HUES64 (cell line): ENCODE data around the gene OR51F1. TPM values are rescaled to one million over a fixed set of nuclear protein-coding genes. Genes with fewer than 3 reads are reported as not detected.
"Not testable (repeated sequence)": the region's sequence is repeated elsewhere in the genome, so short reads cannot be mapped to it uniquely, and the experiment has no call there.

Experiments
- H3K27ac ChIP-seq: 2 replicates; pipeline ENCODE4 v1.7.0; 2013; ENCODE audit warnings: low read depth, low read length, inconsistent platforms
- H3K27me3 ChIP-seq: 2 replicates; pipeline ENCODE4 v1.6.1; 2013; ENCODE audit warnings: mild to moderate bottlenecking, low read length; ENCODE audit not compliant: insufficient read depth
- H3K36me3 ChIP-seq: 2 replicates; pipeline ENCODE4 v1.6.1; 2013; ENCODE audit warnings: mild to moderate bottlenecking, low read length; ENCODE audit not compliant: insufficient read depth
- H3K4me1 ChIP-seq: 2 replicates; pipeline ENCODE4 v1.6.1; 2013; ENCODE audit warnings: mild to moderate bottlenecking, low read length, moderate library complexity; ENCODE audit not compliant: insufficient read depth
- H3K4me3 ChIP-seq: 2 replicates; pipeline ENCODE4 v1.5.1; 2013; ENCODE audit warnings: mild to moderate bottlenecking, low read length, moderate library complexity
- H3K9ac ChIP-seq: 2 replicates; pipeline ENCODE4 v1.6.1; 2013; ENCODE audit warnings: mild to moderate bottlenecking, low read depth, low read length
- H3K9me3 ChIP-seq: 2 replicates; pipeline ENCODE4 v1.6.1; 2013; ENCODE audit warnings: low read depth, low read length; ENCODE audit not compliant: insufficient read depth
- WGBS: fragments of 150-250, 120-280 bp; methylation state at CpG from one replicate; pipeline ENCODE4 v1.1.7; 2013; ENCODE audit warnings: missing lambda C conversion rate; 5-methylcytosine and 5-hydroxymethylcytosine counted together
- polyA plus RNA-seq, 2 experiments: library from polyadenylated mRNA; stranded (reverse); fragments of 50-300 nt; gene quantifications; one replicate each; pipeline ENCODE4 v1.2.3, GENCODE V29; 2013

The OR51F1 gene, protein sequence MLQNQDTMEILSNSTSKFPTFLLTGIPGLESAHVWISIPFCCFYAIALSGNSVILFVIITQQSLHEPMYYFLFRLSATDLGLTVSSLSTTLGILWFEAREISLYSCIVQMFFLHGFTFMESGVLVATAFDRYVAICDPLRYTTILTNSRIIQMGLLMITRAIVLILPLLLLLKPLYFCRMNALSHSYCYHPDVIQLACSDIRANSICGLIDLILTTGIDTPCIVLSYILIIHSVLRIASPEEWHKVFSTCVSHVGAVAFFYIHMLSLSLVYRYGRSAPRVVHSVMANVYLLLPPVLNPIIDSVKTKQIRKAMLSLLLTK
- polyA plus RNA-seq (2013, experiment 1 of 2): not detected
- polyA plus RNA-seq (2013, experiment 2 of 2): not detected

DNA sequence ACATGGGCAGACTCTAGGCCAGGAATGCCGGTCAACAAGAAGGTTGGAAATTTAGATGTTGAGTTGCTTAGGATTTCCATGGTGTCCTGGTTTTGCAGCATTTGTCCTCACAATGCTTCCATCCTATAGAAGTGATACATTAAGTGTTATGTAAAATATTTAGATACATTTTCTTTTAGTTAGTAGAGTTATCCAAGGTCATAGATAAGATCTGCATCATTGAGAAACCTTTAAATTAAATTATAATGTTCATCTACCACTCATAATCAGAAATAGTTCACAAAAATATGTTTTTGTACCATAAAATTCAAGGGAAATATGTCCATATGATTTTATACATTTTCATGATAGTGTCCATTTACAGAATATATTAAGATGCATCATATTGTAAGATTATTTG, at the start of gene OR51F1:
Gene OR51F1 (minus strand): TSS at position 101 of the 400 bp plus-strand sequence. CDS start 0 bp downstream, at position 101.
- 96% methylated on average over 1 of the region's 1 CpG for WGBS
- Histone ChIP-seq H3K4me3 (no peak within 1 kb of the TSS), H3K36me3 (no peaks in the 10 kb centered on the region), H3K27ac (no peak within 1 kb of the TSS), H3K9ac (no peak within 1 kb of the TSS), H3K9me3 (no peaks in the 10 kb centered on the region), H3K27me3 (no peaks in the 10 kb centered on the region), H3K4me1 (no peaks in the 10 kb centered on the region)

- no peaks in the 10 kb centered on the region for H3K27me3 ChIP-seq
- H3K4me1 ChIP-seq: no peaks in the 10 kb centered on the region
- no peak overlapping the region for H3K9ac ChIP-seq
- 100% methylated on average over 1 of the region's 2 CpGs for WGBS
- H3K27ac ChIP-seq: no peak overlapping the region
- no peaks in the 10 kb centered on the region for H3K36me3 ChIP-seq
- no peaks in the 10 kb centered on the region for H3K9me3 ChIP-seq
- no peak overlapping the region for H3K4me3 ChIP-seq
Observed at GRCh38 chr11:4809246-4809645, 39.5 kb upstream of the OR51F1 start.

DNA sequence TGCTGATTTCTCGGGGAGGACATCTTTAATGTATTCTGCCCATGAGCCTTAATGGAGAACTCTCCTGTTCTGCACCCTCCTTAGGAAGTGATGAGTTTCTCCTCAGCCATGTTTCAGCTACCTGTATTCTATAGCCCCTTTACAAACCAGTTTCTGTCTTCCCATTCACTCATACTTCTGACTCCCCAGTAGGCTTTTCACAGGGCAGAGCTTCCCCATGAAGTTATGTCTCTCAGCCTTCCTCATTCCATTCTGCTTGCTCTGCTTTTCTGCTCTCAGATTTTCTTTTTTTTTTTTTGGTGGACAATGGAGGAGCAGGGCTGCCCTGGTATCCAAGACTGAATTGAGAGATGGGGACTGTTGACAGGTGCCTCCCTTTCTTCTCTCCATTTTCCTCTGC, 38.7 kb upstream of the OR51F1 start:
- Histone ChIP-seq H3K27ac (no peak overlapping the region), H3K4me1 (no peaks in the 10 kb centered on the region), H3K9ac (no peak overlapping the region), H3K36me3 (no peaks in the 10 kb centered on the region), H3K4me3 (no peak overlapping the region), H3K27me3 (no peaks in the 10 kb centered on the region), H3K9me3 (no peaks in the 10 kb centered on the region)
- WGBS: 86% methylated on average over 1 of the region's 1 CpG

- Histone ChIP-seq H3K36me3 (no peaks in the 10 kb centered on the region), H3K9ac (no peak within 1 kb of the TSS), H3K27me3 (no peaks in the 10 kb centered on the region), H3K27ac (no peak within 1 kb of the TSS), H3K4me3 (no peak within 1 kb of the TSS), H3K9me3 (no peaks in the 10 kb centered on the region), H3K4me1 (no peaks in the 10 kb centered on the region)
- 92% methylated on average over 2 of the region's 3 CpGs for WGBS
Observed at GRCh38 chr11:4804280-4804679, 34.5 kb upstream of the OR51F1 start, which contains the start of gene OR52R1. TSS of gene OR52R1 (minus strand) at chr11:4804380. CDS start at chr11:4804380, 0 bp downstream.

- not testable (repeated sequence) for H3K27me3 ChIP-seq
- 88% methylated on average over 4 of the region's 5 CpGs for WGBS
Observed at GRCh38 chr11:4801316-4801715, 31.6 kb upstream of the OR51F1 start.

GRCh38 chr11:4798427-4799183, 28.9 kb upstream of the OR51F1 start:
- 90% methylated on average over 6 of the region's 6 CpGs for WGBS
- Histone ChIP-seq H3K27me3 (no peaks in the 10 kb centered on the region), H3K27ac (no peak overlapping the region), H3K9ac (no peak overlapping the region), H3K36me3 (no peaks in the 10 kb centered on the region), H3K4me3 (no peak overlapping the region), H3K4me1 (no peaks in the 10 kb centered on the region), H3K9me3 (no peaks in the 10 kb centered on the region)

More at GRCh38 chr11:4801316-4801715, 31.6 kb upstream of the OR51F1 start:
- not testable (repeated sequence) for H3K9ac ChIP-seq, H3K9me3 ChIP-seq, H3K4me3 ChIP-seq, H3K4me1 ChIP-seq, H3K36me3 ChIP-seq, H3K27ac ChIP-seq

DNA sequence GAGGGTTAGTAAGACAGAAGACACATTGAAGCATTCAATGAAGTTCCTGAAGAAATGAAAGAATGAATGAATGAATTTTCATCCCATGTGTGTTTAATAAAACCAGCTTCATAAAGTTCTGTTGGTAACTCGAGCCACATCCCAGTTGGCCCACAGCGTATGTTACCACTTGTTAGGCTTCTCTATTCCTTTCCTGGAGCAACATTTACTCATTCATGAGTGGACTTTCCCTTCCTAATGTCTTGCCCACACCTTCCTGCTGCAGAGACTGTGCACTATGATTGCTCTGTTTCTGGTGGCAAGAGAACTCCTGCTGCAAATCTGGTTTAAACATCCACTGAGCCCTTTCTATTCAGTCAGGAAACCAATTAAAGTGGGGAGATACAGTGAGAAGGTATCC, 27.5 kb upstream of the OR51F1 start:
- Histone ChIP-seq H3K4me3 (no peak overlapping the region), H3K9ac (no peak overlapping the region)
- WGBS: 92% methylated on average over 1 of the region's 2 CpGs

DNA sequence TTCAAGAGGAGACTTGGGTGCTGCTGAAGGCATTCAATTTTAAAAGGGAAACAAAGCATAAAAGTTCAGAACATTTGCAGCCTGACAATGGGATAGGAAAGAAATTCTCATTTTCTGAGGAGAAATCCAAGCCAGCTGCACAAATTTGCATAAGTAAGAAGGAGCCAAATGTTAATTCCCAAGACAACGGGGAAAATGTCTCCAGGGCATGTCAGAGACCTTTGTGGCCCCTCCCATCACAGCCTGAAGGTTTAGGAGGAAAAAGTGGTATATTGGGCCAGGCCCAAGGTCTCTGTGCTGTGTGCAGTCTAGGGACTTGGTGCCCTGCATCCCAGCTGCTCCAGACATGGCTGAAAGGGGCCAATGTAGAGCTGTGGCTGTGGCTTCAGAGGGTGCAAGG, 12.7 kb upstream of the OR51F1 start:
- Histone ChIP-seq H3K4me1 (no peaks in the 10 kb centered on the region), H3K27ac (no peak overlapping the region), H3K4me3 (no peak overlapping the region), H3K9ac (no peak overlapping the region), H3K27me3 (no peaks in the 10 kb centered on the region), H3K9me3 (0 out of 2 replicates have a peak, but pooled peaks cover 7% of the 10 kb centered on the region), H3K36me3 (no peaks in the 10 kb centered on the region)
- 65% methylated on average over 1 of the region's 1 CpG for WGBS

More for the DNA sequence above, 27.5 kb upstream of the OR51F1 start:
- Histone ChIP-seq H3K9me3 (no peaks in the 10 kb centered on the region), H3K36me3 (no peaks in the 10 kb centered on the region), H3K27me3 (no peaks in the 10 kb centered on the region), H3K27ac (no peak overlapping the region), H3K4me1 (no peaks in the 10 kb centered on the region)

DNA sequence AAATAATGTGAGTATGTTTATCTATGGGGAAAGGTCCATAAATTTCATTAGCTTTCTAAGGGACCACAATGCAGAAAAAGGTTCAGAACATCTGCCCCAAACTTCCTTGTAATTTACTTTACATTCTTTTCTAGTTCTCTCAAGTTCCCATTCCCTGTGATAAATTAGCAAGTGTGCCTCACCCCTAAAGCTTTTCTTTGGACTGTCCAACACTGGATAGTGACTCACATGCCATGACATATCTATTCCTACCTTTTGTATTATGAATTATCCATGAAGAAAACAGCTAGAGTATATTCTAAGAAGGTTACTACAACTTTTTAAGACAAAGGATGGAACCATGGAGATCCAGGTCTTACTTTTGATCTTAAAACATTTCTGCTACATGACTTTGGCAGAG, 1.6 kb downstream of the OR51F1 start:
- no peak overlapping the region for H3K9ac ChIP-seq
- H3K27ac ChIP-seq: no peak overlapping the region
- no peaks in the 10 kb centered on the region for H3K4me1 ChIP-seq
- no peaks in the 10 kb centered on the region for H3K36me3 ChIP-seq
- no peak overlapping the region for H3K4me3 ChIP-seq
- no peaks in the 10 kb centered on the region for H3K9me3 ChIP-seq
- no peaks in the 10 kb centered on the region for H3K27me3 ChIP-seq

- 96% methylated on average over 2 of the region's 6 CpGs for WGBS
Observed at GRCh38 chr11:4766420-4767043, 3.2 kb downstream of the OR51F1 start.

GRCh38 chr11:4763096-4763495, 6.6 kb downstream of the OR51F1 start:
- WGBS: 92% methylated on average over 2 of the region's 2 CpGs
- H3K4me3 ChIP-seq: no peak overlapping the region
- H3K4me1 ChIP-seq: peaks cover 5% of the 10 kb centered on the region
- no peaks in the 10 kb centered on the region for H3K36me3 ChIP-seq
- H3K27ac ChIP-seq: no peak overlapping the region
- no peaks in the 10 kb centered on the region for H3K9me3 ChIP-seq
- H3K9ac ChIP-seq: no peak overlapping the region
- H3K27me3 ChIP-seq: no peaks in the 10 kb centered on the region

More at GRCh38 chr11:4766420-4767043, 3.2 kb downstream of the OR51F1 start:
- H3K9me3 ChIP-seq: no peaks in the 10 kb centered on the region
- H3K4me3 ChIP-seq: no peak overlapping the region
- H3K36me3 ChIP-seq: no peaks in the 10 kb centered on the region
- H3K27ac ChIP-seq: no peak overlapping the region
- no peaks in the 10 kb centered on the region for H3K4me1 ChIP-seq
- no peaks in the 10 kb centered on the region for H3K27me3 ChIP-seq
- no peak overlapping the region for H3K9ac ChIP-seq
